HG03097 (cell line): ENCODE data around the gene LRMDA.
A peak's percentile ranks its signal among the peaks of the same experiment; 100 is the strongest.

Experiments used
- ATAC-seq: cut with Tn5 transposase; IDR thresholded peaks from one replicate; pipeline ENCODE4 v1.9.1; 2021; ENCODE audit not compliant: unreplicated experiment, low FRiP score

LRMDA gene

DNA sequence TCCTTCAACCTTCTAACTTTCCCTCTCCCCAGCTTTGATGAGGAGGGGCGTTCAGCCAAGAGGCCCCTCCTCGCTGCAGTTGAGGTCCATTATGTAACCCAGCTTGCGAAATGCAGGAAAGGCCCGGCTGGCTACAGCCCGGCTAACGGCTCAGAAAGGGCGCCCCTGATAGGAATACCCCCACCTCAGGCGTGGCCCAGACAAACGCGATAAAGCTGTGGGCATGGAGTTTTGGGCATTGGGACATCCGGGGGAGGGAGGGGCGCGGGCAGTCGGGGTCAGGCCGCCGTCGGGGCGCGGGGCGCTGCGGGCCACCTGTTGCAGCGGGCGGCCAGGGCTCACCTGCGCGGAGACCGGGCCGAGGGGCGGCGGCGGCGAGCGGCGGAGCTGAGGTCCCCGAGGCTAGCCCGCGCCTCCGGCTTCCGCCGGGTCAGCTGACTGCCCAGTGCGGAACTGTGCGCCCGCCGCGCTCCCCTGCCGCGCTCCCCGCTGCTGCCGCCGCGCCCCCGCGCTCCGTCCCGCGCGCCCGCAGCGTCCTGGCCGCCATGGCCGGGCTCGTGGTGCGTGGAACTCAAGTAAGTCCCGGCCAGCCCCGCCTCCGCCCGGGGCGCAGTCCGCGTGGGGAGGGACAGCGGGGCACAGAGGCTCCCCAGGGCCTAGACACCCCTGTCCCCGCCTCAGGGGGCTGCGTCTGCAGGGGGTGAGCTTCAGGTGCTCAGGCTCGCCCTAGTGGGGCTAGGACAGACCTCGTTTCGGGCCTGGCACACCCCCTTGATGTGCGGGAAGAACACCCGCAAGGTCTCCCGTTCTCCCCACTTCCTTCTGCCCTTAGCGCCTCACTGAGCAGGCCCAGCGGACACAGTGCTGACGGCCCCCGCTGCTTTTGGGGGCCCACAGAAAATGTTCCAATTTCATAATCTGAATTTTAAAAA, at the start of gene LRMDA:
Gene LRMDA, plus strand, starts transcription at position 445 of the 932 bp plus-strand sequence.
- ATAC-seq, result no peak

GRCh38 chr10:75386128-75386527, 45.3 kb upstream of the LRMDA start:
- no peak for ATAC-seq

- no peak for ATAC-seq
Observed at GRCh38 chr10:75388082-75388481, 43.3 kb upstream of the LRMDA start.

DNA sequence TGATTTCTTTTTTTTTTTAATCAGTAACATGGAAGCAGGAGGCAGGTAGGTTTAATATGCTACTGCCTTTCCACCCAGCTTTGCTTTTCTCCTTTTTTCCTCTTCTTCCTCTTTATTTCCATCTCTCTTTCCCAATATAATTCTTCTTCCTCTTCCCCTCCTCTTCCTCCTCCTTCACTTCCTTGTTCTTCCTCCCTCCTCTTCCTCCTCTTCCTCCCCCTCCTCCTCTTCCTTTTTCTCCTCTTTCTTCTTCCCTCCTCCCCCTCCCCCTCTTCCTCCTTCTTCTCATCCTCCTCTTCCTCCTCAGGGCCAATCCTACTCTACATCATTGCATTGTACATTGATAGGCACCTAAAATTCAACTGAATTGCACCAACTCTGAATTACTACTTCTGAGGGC, 41.2 kb upstream of the LRMDA start:
- ATAC-seq, result no peak

GRCh38 chr10:75392271-75392670, 39.2 kb upstream of the LRMDA start:
- no peak for ATAC-seq

DNA sequence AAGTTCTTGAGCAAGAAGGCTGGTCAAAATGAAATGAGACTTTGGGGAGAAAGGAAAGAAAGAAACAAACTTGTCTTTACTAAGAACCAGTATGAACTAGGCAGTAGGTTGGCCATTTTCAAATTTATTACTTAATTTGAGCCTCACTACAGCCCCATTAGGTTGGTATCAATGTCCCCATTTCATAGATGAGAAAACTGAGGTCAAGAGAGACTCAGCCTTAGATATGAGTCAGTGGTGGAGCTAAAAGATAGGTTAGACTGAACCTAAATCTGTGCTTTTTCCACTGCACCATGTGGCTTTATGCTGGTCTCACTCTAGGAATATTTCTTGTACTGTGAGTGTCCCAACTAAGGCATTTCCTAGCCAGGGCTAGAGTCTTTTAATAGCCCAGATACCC, 38.7 kb upstream of the LRMDA start:
- ATAC-seq, result no peak

DNA sequence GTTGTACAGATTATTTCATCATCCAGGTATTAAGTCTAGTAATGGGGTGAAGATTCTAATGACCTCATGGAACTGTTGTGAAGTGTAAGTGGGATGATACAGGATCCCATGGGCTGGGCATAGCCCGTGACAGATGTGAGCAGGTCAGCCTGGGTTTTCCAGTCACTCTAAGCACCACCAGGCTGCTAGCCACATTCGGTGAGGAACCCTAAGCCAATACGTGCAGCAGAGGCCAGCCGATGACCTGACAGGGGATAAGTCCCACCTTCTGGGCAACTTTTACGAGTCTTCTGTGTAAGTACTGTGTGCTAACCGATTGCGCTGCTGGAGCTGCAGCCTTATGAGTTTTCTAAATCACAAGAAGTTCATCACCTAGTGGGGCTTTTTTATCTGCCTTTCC, 37.2 kb upstream of the LRMDA start:
- ATAC-seq, result no peak

- ATAC-seq, result no peak
Observed at GRCh38 chr10:75395066-75395931, 36.1 kb upstream of the LRMDA start.

GRCh38 chr10:75395932-75396630, 35.3 kb upstream of the LRMDA start:
- no peak for ATAC-seq

DNA sequence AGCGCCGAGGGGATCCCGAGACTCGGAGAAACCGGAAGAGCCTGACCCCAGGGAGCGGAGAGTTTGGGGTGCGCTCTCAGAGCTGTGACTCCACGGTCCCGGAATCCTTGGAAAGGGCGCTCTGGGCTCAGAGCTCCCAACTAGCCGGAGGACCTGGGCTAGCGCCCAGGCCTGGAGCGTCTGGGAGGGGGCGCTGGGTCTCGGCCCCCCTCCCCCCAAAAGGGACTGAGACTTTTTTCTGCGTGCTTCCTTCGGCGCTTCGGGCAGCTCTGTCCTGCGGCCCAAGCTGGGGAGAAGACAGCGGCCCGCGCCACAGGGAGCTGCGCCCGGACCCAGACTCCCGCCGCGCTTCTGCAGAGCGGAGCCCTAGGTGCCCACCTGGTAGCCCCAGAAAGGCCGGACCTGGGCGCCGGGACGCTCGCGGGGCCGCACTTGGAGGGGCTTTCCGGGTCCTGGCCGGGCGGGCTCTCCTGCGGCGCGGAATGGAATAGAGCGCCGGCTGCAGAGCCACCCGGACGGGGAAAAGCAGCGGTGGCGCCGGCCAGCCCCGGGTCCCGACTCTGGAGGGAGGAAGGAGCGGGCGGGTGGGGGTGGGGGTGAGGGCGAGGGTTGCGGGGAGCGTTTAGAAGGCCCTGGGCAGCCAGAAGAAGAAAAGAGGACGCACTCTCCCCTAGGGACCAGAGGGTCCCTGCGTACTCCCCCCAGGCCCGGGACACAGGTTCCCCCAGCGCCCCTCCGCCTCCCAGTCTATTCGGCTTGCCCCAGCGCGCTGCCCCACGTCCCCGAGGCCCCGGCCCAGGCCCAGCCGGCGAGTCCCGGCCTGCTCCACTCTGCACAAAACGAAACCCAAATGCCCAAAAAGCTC, 34.6 kb upstream of the LRMDA start:
- no peak for ATAC-seq

DNA sequence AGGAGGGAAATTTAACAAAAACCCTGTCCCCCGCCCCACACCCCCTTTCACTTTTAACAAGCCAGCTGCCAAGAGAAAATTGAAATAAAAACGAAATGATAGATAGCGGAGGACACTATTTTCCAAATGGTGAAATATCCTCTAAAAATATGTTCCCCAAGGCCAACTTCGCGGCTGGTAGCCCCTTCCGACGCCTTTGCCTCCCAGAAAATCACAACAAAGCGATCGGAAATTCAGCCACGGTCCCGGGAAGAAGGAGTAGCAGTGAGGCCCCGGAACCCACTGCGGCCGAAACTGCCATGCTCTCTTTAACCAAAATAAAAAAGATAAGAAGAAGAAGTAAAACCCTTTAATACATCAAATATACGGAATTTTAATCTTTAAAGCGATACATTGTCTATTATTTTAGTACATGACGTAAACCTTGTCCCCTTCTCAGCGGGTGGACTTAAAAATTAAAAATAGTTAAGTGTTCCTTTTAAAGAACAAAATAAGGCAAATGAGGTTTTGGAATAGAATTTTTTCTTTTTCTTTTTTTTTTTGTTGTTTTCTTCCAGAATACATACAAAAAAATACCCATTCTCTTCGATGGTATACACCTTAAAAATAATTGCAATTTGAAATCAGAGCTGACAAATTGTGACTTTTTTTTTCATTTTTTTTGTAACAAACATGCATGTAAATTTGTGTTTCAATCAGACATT, 33.8 kb upstream of the LRMDA start:
- no peak for ATAC-seq

DNA sequence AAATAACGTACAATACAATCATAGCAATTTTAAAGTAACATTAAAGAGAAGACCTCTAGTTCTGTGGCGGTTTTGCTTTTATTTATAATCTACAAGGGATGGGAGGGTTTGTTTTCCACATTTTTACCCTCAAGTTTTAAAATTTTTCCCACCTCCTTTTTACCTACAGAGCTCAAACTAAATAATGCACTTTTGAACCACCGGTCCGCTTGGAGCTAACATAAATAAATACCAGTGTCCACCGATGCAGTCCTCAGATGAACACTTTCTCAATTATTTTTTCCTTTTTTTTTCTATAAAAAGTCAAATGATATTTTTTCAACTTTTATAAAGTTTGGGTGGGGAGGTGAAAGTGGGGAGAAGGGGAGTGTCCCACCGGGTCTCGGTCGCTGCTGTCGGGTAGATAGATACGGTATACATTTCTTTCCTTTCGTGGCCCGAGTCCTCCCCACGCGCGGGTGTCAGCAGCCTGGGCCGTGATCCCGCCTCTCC, 33.2 kb upstream of the LRMDA start:
- no peak for ATAC-seq

GRCh38 chr10:75398692-75399460, 32.5 kb upstream of the LRMDA start:
- ATAC-seq, result no peak

DNA sequence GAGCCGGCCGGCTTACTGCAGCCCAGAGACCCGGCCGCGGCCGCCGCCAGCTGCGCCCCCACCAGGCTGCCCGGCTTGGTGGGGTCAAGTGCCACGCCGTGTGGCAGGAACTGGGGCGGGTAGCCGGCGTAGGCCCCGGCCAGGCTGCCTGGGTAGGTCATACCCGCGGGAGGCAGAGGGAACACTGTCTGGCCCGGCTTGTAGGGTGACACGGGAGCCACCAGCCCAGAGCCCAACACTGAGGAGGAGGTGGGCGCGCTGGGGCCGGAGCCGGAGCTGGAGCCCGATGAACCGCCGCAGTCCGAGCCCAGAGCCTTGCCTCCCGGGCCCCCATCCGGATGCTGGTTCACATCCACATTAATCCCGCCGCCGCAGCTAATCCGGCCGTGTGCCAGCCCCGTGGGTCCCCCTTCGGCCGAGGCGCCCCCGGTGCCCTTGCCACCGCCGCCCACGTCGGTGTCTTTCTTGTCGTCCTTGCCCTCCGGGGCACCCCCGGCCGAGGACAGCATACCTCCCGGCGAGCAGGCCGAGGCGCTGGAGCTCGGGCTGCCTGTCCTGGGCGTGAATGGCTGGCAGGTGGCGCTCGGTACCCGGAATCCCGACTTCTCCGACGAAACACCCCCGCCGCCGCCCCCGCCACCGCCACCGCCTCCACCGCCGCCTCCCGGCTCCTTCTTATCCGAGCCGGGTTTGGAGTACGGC, 31.8 kb upstream of the LRMDA start:
- ATAC-seq, result no peak

- ATAC-seq, result no peak
Observed at GRCh38 chr10:75400163-75400770, 31.2 kb upstream of the LRMDA start.

GRCh38 chr10:75400771-75401568, 30.5 kb upstream of the LRMDA start:
- peak; percentile 7 for ATAC-seq
